ENCODE data around the gene PRLR.

DNA sequence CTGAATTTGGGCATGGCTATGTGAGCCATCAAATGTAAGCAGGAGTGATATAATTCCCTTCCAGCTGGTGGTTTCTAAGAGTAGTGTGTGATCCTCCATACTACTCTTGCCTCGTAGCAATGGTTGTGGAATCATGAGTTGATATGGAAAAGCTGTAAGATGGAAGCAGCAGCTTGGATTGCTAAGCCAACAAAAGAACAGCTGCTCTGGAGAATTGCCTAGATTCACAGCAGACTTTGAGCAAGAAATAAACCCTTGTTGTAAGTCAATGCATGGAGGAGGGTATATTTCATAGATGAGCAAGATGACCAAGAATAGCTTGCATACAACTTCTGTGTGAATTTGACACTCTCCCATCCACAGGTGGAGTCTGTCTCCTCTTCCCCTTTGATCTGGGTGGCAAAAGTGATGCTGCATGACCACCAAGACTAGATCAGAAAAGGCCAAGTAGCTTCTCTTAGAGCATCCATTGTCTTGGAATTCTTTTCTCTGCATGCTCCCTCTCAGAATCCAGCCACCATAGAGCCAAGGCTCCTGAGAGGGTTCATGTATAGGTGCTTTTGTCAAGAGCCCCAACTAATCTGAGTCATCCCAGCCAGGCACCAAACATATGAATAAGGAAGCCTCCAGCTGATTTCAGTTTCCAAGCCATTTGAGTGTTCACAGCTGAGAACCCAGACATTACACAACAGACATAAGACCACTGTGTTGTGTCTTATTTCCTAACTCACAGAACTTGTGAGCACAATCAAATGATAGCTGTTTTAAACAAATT lies 79.0 kb downstream of the PRLR start:
- TF ChIP-seq EZH2 (IDR thresholded peaks at IDR 0.05) (no peak), POLR2AphosphoS5 (IDR thresholded peaks at IDR 0.05; ENCODE audit: borderline replicate concordance, low read depth, low read length) (no peak)

All from SK-N-MC (cell line).